ENCODE results near the gene ANKDD1B. TPM values are rescaled to one million over a fixed set of nuclear protein-coding genes. Genes with fewer than 3 reads are reported as not detected.

The ANKDD1B gene
- total and polyA plus RNA-seq, 2 experiments from 2014 or later = 0.40 to 0.73 TPM

DNA sequence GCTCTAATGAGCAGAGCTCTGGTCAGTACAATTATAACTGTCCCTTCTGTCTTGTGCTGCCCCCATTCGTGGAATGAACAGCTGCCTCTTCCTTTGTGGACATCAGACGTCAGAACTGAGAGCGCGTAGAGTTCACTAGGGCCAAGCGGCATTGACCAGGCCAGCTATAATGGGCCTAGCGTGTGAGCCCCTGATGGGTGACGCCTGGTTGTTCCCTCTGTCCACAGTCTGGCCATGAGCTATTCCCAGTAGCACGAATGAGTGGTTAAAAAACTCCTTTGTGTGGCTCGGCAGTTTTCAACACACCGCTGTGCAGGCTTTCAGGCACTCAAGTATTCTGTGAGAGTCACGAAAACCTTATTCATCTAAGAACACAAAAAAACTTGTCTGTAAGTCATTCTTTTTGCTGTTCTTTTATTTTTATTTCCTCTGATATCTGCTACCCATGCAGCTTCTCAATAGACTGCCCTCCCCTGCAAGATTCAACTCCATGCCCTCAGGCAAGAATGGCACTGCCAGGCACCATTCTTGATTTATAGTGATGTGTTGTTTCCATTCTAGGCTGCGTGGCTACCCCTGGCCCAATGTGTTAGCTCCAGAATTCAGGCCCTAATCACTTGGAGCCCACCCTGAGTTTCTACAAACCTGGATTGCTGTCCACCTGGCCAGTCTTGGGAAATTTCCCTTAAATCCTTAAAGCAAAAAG is 52.5 kb downstream of the ANKDD1B start (continued):
- TF ChIP-seq ZNF114 (CRISPR knock-in tag; IDR thresholded peaks at IDR 0.05) (no peak), EZH2 (IDR thresholded peaks at IDR 0.05; ENCODE audit: low read depth, unreplicated experiment) (no peak), JUNB (IDR thresholded peaks at IDR 0.05; ENCODE audit: unreplicated experiment) (no peak), STAT1 (IDR thresholded peaks at IDR 0.05; ENCODE audit: unreplicated experiment) (no peak), EZH2phosphoT487 (IDR thresholded peaks at IDR 0.05; ENCODE audit: unreplicated experiment) (no peak), ZNF331 (CRISPR knock-in tag; IDR thresholded peaks at IDR 0.05; ENCODE audit: low read depth) (no peak)
- TF ChIP-seq, protein P1, sequence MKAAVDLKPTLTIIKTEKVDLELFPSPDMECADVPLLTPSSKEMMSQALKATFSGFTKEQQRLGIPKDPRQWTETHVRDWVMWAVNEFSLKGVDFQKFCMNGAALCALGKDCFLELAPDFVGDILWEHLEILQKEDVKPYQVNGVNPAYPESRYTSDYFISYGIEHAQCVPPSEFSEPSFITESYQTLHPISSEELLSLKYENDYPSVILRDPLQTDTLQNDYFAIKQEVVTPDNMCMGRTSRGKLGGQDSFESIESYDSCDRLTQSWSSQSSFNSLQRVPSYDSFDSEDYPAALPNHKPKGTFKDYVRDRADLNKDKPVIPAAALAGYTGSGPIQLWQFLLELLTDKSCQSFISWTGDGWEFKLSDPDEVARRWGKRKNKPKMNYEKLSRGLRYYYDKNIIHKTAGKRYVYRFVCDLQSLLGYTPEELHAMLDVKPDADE (IDR thresholded peaks at IDR 0.05) = no peak

DNA sequence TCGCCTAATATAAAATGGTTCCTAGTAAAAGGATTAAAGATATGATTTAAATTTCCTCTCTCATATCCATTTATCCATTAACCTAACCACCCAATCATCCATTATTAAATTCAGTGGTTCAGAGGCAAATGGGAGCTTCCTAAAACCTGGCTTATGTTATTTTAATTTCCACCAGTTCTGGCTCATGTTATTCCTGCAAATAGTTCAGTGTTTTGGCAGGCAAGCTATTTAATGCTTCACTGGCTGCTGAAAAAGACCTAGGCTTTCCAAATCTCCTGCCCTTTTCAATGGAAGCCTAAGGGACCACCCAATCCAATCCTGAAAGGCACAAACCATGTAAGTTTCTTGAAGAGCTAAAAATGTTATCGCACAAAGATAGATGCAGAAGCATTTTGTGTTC is 53.7 kb downstream of the ANKDD1B start:
- Mint-ChIP-seq H3K27ac (no peak overlapping the region), H3K4me1 (peaks cover 20% of the 10 kb centered on the region), H3K36me3 (ENCODE audit: low read depth) (no peaks in the 10 kb centered on the region), H3K27me3 (ENCODE audit: insufficient read depth, low read depth, poor library complexity) (no peaks in the 10 kb centered on the region), H3K9me3 (no peaks in the 10 kb centered on the region), H3K4me3 (no peak overlapping the region)
- H3K27me3 ChIP-seq (ENCODE audit: insufficient read depth) = no peaks in the 10 kb centered on the region
- H3K27ac ChIP-seq (ENCODE audit: low read depth) = no peak overlapping the region
- 0 out of 2 replicates have a peak overlapping the region, but pooled peaks have one; percentile 44 for H2AFZ ChIP-seq
- no peaks in the 10 kb centered on the region for H3K79me2 ChIP-seq (replicated peaks; ENCODE audit: insufficient read depth)
- H3K4me1 ChIP-seq (ENCODE audit: insufficient read depth) = no peaks in the 10 kb centered on the region
- H3K4me2 ChIP-seq = no peak overlapping the region
- DNase-seq (ENCODE audit: low spot score) = no peak
- H3K4me3 ChIP-seq = no peak overlapping the region
- TF ChIP-seq, protein P2, sequence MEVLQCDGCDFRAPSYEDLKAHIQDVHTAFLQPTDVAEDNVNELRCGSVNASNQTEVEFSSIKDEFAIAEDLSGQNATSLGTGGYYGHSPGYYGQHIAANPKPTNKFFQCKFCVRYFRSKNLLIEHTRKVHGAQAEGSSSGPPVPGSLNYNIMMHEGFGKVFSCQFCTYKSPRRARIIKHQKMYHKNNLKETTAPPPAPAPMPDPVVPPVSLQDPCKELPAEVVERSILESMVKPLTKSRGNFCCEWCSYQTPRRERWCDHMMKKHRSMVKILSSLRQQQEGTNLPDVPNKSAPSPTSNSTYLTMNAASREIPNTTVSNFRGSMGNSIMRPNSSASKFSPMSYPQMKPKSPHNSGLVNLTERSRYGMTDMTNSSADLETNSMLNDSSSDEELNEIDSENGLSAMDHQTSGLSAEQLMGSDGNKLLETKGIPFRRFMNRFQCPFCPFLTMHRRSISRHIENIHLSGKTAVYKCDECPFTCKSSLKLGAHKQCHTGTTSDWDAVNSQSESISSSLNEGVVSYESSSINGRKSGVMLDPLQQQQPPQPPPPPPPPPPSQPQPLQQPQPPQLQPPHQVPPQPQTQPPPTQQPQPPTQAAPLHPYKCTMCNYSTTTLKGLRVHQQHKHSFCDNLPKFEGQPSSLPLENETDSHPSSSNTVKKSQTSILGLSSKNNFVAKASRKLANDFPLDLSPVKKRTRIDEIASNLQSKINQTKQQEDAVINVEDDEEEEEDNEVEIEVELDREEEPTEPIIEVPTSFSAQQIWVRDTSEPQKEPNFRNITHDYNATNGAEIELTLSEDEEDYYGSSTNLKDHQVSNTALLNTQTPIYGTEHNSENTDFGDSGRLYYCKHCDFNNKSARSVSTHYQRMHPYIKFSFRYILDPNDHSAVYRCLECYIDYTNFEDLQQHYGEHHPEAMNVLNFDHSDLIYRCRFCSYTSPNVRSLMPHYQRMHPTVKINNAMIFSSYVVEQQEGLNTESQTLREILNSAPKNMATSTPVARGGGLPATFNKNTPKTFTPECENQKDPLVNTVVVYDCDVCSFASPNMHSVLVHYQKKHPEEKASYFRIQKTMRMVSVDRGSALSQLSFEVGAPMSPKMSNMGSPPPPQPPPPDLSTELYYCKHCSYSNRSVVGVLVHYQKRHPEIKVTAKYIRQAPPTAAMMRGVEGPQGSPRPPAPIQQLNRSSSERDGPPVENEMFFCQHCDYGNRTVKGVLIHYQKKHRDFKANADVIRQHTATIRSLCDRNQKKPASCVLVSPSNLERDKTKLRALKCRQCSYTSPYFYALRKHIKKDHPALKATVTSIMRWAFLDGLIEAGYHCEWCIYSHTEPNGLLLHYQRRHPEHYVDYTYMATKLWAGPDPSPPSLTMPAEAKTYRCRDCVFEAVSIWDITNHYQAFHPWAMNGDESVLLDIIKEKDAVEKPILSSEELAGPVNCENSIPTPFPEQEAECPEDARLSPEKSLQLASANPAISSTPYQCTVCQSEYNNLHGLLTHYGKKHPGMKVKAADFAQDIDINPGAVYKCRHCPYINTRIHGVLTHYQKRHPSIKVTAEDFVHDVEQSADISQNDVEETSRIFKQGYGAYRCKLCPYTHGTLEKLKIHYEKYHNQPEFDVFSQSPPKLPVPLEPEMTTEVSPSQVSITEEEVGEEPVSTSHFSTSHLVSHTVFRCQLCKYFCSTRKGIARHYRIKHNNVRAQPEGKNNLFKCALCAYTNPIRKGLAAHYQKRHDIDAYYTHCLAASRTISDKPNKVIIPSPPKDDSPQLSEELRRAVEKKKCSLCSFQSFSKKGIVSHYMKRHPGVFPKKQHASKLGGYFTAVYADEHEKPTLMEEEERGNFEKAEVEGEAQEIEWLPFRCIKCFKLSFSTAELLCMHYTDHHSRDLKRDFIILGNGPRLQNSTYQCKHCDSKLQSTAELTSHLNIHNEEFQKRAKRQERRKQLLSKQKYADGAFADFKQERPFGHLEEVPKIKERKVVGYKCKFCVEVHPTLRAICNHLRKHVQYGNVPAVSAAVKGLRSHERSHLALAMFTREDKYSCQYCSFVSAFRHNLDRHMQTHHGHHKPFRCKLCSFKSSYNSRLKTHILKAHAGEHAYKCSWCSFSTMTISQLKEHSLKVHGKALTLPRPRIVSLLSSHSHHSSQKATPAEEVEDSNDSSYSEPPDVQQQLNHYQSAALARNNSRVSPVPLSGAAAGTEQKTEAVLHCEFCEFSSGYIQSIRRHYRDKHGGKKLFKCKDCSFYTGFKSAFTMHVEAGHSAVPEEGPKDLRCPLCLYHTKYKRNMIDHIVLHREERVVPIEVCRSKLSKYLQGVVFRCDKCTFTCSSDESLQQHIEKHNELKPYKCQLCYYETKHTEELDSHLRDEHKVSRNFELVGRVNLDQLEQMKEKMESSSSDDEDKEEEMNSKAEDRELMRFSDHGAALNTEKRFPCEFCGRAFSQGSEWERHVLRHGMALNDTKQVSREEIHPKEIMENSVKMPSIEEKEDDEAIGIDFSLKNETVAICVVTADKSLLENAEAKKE (CRISPR knock-in tag; IDR thresholded peaks at IDR 0.05) = no peak
- TF ChIP-seq CREB1 (CRISPR knock-in tag; IDR thresholded peaks at IDR 0.05; ENCODE audit: low read depth) (no peak), JUNB (IDR thresholded peaks at IDR 0.05; ENCODE audit: unreplicated experiment) (no peak), NANOG (IDR thresholded peaks at IDR 0.05; ENCODE audit: borderline replicate concordance) (no peak), EZH2 (IDR thresholded peaks at IDR 0.05; ENCODE audit: low read depth, unreplicated experiment) (no peak), STAT1 (IDR thresholded peaks at IDR 0.05; ENCODE audit: unreplicated experiment) (no peak)
- TF ChIP-seq, protein P3, sequence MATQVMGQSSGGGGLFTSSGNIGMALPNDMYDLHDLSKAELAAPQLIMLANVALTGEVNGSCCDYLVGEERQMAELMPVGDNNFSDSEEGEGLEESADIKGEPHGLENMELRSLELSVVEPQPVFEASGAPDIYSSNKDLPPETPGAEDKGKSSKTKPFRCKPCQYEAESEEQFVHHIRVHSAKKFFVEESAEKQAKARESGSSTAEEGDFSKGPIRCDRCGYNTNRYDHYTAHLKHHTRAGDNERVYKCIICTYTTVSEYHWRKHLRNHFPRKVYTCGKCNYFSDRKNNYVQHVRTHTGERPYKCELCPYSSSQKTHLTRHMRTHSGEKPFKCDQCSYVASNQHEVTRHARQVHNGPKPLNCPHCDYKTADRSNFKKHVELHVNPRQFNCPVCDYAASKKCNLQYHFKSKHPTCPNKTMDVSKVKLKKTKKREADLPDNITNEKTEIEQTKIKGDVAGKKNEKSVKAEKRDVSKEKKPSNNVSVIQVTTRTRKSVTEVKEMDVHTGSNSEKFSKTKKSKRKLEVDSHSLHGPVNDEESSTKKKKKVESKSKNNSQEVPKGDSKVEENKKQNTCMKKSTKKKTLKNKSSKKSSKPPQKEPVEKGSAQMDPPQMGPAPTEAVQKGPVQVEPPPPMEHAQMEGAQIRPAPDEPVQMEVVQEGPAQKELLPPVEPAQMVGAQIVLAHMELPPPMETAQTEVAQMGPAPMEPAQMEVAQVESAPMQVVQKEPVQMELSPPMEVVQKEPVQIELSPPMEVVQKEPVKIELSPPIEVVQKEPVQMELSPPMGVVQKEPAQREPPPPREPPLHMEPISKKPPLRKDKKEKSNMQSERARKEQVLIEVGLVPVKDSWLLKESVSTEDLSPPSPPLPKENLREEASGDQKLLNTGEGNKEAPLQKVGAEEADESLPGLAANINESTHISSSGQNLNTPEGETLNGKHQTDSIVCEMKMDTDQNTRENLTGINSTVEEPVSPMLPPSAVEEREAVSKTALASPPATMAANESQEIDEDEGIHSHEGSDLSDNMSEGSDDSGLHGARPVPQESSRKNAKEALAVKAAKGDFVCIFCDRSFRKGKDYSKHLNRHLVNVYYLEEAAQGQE (IDR thresholded peaks at IDR 0.05; ENCODE audit: unreplicated experiment) = no peak
- TF ChIP-seq, protein P4, sequence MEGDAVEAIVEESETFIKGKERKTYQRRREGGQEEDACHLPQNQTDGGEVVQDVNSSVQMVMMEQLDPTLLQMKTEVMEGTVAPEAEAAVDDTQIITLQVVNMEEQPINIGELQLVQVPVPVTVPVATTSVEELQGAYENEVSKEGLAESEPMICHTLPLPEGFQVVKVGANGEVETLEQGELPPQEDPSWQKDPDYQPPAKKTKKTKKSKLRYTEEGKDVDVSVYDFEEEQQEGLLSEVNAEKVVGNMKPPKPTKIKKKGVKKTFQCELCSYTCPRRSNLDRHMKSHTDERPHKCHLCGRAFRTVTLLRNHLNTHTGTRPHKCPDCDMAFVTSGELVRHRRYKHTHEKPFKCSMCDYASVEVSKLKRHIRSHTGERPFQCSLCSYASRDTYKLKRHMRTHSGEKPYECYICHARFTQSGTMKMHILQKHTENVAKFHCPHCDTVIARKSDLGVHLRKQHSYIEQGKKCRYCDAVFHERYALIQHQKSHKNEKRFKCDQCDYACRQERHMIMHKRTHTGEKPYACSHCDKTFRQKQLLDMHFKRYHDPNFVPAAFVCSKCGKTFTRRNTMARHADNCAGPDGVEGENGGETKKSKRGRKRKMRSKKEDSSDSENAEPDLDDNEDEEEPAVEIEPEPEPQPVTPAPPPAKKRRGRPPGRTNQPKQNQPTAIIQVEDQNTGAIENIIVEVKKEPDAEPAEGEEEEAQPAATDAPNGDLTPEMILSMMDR (conservative IDR thresholded peaks at IDR 0.05; ENCODE audit: low read depth in 2 of 2) = no peak
- peaks cover 7% of the 10 kb centered on the region; the same call in 1 of the 2 replicates for H3K9me2 ChIP-seq (ENCODE audit: insufficient read depth)
- no peaks in the 10 kb centered on the region for H3F3A ChIP-seq (replicated peaks; ENCODE audit: low read depth)
- no peaks in the 10 kb centered on the region for H4K20me1 ChIP-seq (replicated peaks; ENCODE audit: insufficient read depth)
- no peak for ATAC-seq
- no peaks in the 10 kb centered on the region for H3K36me3 ChIP-seq (ENCODE audit: insufficient read depth)

Data from GM23338 (cell line).